ENCODE measurements around the gene PTPRK.

DNA sequence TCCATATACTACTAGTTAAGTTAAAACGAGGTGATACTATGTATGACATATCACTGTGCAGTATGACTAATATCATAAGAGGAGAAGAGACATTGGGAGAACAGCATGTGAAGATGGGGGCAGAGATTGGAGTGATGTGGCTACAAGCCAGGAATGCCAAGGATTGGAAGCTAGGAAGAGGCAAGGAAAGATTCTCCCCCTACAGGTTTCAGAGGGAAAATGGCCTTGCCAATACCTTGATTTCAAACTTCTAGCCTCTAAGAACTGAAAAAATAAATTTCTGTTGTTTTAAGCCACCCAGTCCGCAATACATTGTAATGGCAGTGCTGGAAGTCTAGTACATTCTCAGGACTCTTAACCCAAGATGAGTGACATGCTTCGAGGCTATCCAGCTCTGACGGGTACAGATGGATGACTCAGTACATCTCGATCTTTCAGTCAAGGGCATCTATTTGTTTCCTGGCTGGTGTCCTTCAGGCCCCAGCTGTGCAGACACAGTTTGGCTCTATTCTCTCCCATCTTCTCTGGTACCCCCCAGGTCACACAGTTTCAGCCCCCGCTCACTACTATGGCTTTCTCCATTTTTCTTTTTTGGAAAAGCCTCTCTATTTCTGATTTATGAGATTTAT is 564.0 kb downstream of the PTPRK start:
- no peak for TF ChIP-seq ZFX (IDR thresholded peaks at IDR 0.05)
- TF ChIP-seq, protein P1, sequence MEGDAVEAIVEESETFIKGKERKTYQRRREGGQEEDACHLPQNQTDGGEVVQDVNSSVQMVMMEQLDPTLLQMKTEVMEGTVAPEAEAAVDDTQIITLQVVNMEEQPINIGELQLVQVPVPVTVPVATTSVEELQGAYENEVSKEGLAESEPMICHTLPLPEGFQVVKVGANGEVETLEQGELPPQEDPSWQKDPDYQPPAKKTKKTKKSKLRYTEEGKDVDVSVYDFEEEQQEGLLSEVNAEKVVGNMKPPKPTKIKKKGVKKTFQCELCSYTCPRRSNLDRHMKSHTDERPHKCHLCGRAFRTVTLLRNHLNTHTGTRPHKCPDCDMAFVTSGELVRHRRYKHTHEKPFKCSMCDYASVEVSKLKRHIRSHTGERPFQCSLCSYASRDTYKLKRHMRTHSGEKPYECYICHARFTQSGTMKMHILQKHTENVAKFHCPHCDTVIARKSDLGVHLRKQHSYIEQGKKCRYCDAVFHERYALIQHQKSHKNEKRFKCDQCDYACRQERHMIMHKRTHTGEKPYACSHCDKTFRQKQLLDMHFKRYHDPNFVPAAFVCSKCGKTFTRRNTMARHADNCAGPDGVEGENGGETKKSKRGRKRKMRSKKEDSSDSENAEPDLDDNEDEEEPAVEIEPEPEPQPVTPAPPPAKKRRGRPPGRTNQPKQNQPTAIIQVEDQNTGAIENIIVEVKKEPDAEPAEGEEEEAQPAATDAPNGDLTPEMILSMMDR (conservative IDR thresholded peaks at IDR 0.05) = peak; percentile 31
